A549 (cell line): ENCODE results near the gene GABARAP. TPM values are rescaled to one million over a fixed set of nuclear protein-coding genes. Genes with fewer than 3 reads are reported as not detected.

Source experiments
- ATAC-seq, 2 experiments: fragments of 200-7000 bp in 1 of 2; fragments of >200 bp in 1 of 2; cut with Nextera tagmentation in 1 of 2; cut with Tn5 transposase in 1 of 2; 3 replicates each; pipeline versions ENCODE4 v1.8.0 to v1.9.1; 2018 to 2020; ENCODE audit warnings: mild to moderate bottlenecking in 1 of 2, moderate library complexity in 1 of 2
- CTCF ChIA-PET: fragments of 300-600 bp; sonication (Branson Sonifier 250); formaldehyde crosslinking; extraction: SDS; loops from one replicate; lab custom pipeline; 2021; ENCODE audit warnings: antibody characterized with exemption, inconsistent platforms; lab: Yijun Ruan, JAX
- POLR2A ChIA-PET: fragments of 350-600 bp; formaldehyde crosslinking; extraction: SDS; loops from one replicate; lab custom pipeline; 2021; ENCODE audit warnings: antibody characterized with exemption, inconsistent platforms; lab: Yijun Ruan, JAX
- DNase-seq, 2 experiments: peaks; one replicate each; pipeline versions ENCODE4 v3.0.0 to v3.0.0-alpha.2; 2011 to 2016; ENCODE audit warnings: low read depth in 1 of 2, low spot score in 1 of 2
- FAIRE-seq: peaks from 2 replicates; lab custom pipeline; 2011; peaks lifted over from hg19 to GRCh38; lab: Jason Lieb, UNC
- H3K27ac ChIP-seq, 2 experiments: fragments of >200 bp; sonication (Bioruptor Twin); formaldehyde crosslinking; 3 replicates each; pipeline ENCODE4 v1.5.1; 2016 to 2017
- H3K4me1 ChIP-seq: fragments of >200 bp; sonication (Bioruptor Twin); formaldehyde crosslinking; 3 replicates; pipeline ENCODE4 v1.6.1; 2016
- H3K4me2 ChIP-seq: fragments of >200 bp; sonication (Bioruptor Twin); formaldehyde crosslinking; 3 replicates; pipeline ENCODE4 v1.6.1; 2016
- H3K4me3 ChIP-seq: fragments of >200 bp; sonication (Bioruptor Twin); formaldehyde crosslinking; 3 replicates; pipeline ENCODE4 v1.5.1; 2016
- H3K9me3 ChIP-seq: fragments of >200 bp; sonication (Bioruptor Twin); formaldehyde crosslinking; 3 replicates; pipeline ENCODE4 v1.6.1; 2016
- BHLHE40 ChIP-seq: IDR thresholded peaks from 2 replicates; pipeline ENCODE4 v1.6.1; 2012; ENCODE audit warnings: low read depth, low read length, inconsistent platforms
- CBX2 ChIP-seq: fragments of 200-600 bp; sonication (generic); IDR thresholded peaks from 2 replicates; pipeline ENCODE4 v1.6.1; 2016; ENCODE audit warnings: low read depth, mild to moderate bottlenecking, borderline replicate concordance
- CHD4 ChIP-seq: fragments of 200-600 bp; sonication (generic); IDR thresholded peaks from 2 replicates; pipeline ENCODE4 v1.6.1; 2016; ENCODE audit warnings: antibody characterized with exemption, mild to moderate bottlenecking, borderline replicate concordance
- HEYL ChIP-seq: fragments of 250-450 bp; sonication (Bioruptor Pico); IDR thresholded peaks from 2 replicates; pipeline ENCODE4 v1.8.0; 2021; ENCODE audit warnings: mild to moderate bottlenecking, moderate library complexity
- HOXB5 ChIP-seq: fragments of 250-450 bp; sonication (Bioruptor Pico); IDR thresholded peaks from 2 replicates; pipeline ENCODE4 v1.5.0; 2020; ENCODE audit warnings: mild to moderate bottlenecking, moderate library complexity
- JUN ChIP-seq, 2 experiments: fragments of >200 bp; sonication (Bioruptor Twin); formaldehyde crosslinking; IDR thresholded peaks; 2 replicates in 1 of 2; 3 replicates in 1 of 2; pipeline ENCODE4 v1.6.1; 2016 to 2017
- JUNB ChIP-seq: fragments of >200 bp; sonication (Bioruptor Twin); formaldehyde crosslinking; IDR thresholded peaks from 2 replicates; pipeline ENCODE4 v1.6.1; 2016
- KDM1A ChIP-seq: fragments of 200-600 bp; sonication (generic); IDR thresholded peaks from 2 replicates; pipeline ENCODE4 v1.6.1; 2016; ENCODE audit warnings: low read depth, mild to moderate bottlenecking
- KDM5A ChIP-seq: fragments of 200-600 bp; sonication (generic); IDR thresholded peaks from 2 replicates; pipeline ENCODE4 v1.6.1; 2016; ENCODE audit warnings: antibody characterized with exemption, mild to moderate bottlenecking
- MAFK ChIP-seq: fragments of 450-650 bp; IDR thresholded peaks from 2 replicates; pipeline ENCODE4 v1.6.1; 2014; ENCODE audit not compliant: partially characterized antibody
- MYC ChIP-seq: IDR thresholded peaks from 2 replicates; pipeline ENCODE4 v1.6.1; 2012; ENCODE audit warnings: mild to moderate bottlenecking, inconsistent platforms, low read length, improper control_type of control experiment, borderline replicate concordance
- NFE2L2 ChIP-seq: fragments of 150-350 bp; conservative IDR thresholded peaks from 2 replicates; pipeline ENCODE4 v1.6.1; 2014; ENCODE audit warnings: low read length
- NPAS2 ChIP-seq: fragments of 250-450 bp; sonication (Bioruptor Pico); IDR thresholded peaks from 2 replicates; pipeline ENCODE4 v1.8.0; 2022; ENCODE audit warnings: mild to moderate bottlenecking, moderate library complexity, borderline replicate concordance
- POLR2AphosphoS2 ChIP-seq: conservative IDR thresholded peaks from 2 replicates; pipeline ENCODE4 v1.6.1; 2012; ENCODE audit warnings: low read length, improper control_type of control experiment, inconsistent platforms
- RAD21 ChIP-seq, 2 experiments: fragments of >200 bp in 1 of 2; sonication (Bioruptor Twin) in 1 of 2; formaldehyde crosslinking in 1 of 2; IDR thresholded peaks in 1 of 2; conservative IDR thresholded peaks in 1 of 2; 2 replicates in 1 of 2; 3 replicates in 1 of 2; pipeline ENCODE4 v1.6.1; 2012 to 2018; ENCODE audit warnings: inconsistent platforms in 1 of 2
- RARB ChIP-seq: fragments of 250-450 bp; sonication (Bioruptor Pico); IDR thresholded peaks from 2 replicates; pipeline ENCODE4 v1.8.0; 2021; ENCODE audit warnings: mild to moderate bottlenecking, moderate library complexity
- RFX5 ChIP-seq: fragments of 450-650 bp; IDR thresholded peaks from 2 replicates; pipeline ENCODE4 v1.7.1; 2014; ENCODE audit warnings: antibody characterized with exemption, mild to moderate bottlenecking, moderate library complexity
- RNF2 ChIP-seq: fragments of 200-600 bp; sonication (generic); IDR thresholded peaks from 2 replicates; pipeline ENCODE4 v1.6.1; 2016; ENCODE audit warnings: low read depth, mild to moderate bottlenecking, antibody characterized with exemption, moderate library complexity, borderline replicate concordance
- TFCP2L1 ChIP-seq: fragments of 250-450 bp; sonication (Bioruptor Pico); IDR thresholded peaks from 2 replicates; pipeline ENCODE4 v1.5.0; 2021; ENCODE audit warnings: mild to moderate bottlenecking
- TP53 ChIP-seq: fragments of 250-450 bp; sonication (Bioruptor Pico); IDR thresholded peaks from 2 replicates; pipeline ENCODE4 v1.5.0; 2021; ENCODE audit warnings: mild to moderate bottlenecking, moderate library complexity
- WGBS: methylation state at CpG from one replicate; pipeline ENCODE4 v1.1.6; 2017; ENCODE audit errors: missing lambda C conversion rate; 5-methylcytosine and 5-hydroxymethylcytosine counted together
- polyA plus RNA-seq, 4 experiments: library from polyadenylated mRNA; depleted of rRNA in 3 of 4; stranded (reverse); fragments of >200 nt; fragmentation: RNase III in 1 of 4; extraction: RNeasy Plus Mini Kit Qiagen cat#74134 plus additional on column Dnase treatment in 1 of 4; gene quantifications; 2 replicates in 3 of 4; 3 replicates in 1 of 4; pipeline ENCODE4 v1.2.3, GENCODE V29; 2011 to 2017
- TF ChIP-seq, protein P1 (sequence below): IDR thresholded peaks from 2 replicates; pipeline ENCODE4 v1.6.1; 2012
- TF ChIP-seq, protein P2 (sequence below): fragments of 250-450 bp; sonication (Bioruptor Pico); IDR thresholded peaks from 2 replicates; pipeline ENCODE4 v1.5.0; 2020; ENCODE audit warnings: low read depth, mild to moderate bottlenecking, moderate library complexity
- TF ChIP-seq, protein P3 (sequence below): fragments of 250-450 bp; sonication (Bioruptor Pico); IDR thresholded peaks from 2 replicates; pipeline ENCODE4 v1.5.0; 2021; ENCODE audit warnings: mild to moderate bottlenecking, moderate library complexity, borderline replicate concordance
- TF ChIP-seq, protein P4 (sequence below): fragments of 200-600 bp; sonication (generic); IDR thresholded peaks from 2 replicates; pipeline ENCODE4 v1.6.1; 2016; ENCODE audit warnings: antibody characterized with exemption, mild to moderate bottlenecking, moderate library complexity
- TF ChIP-seq, protein P5 (sequence below): fragments of >200 bp; sonication (Bioruptor Twin); formaldehyde crosslinking; IDR thresholded peaks from 3 replicates; pipeline ENCODE4 v1.6.1; 2016

Gene GABARAP
- polyA plus RNA-seq, 2 of the 4 experiments (the other 2 are of a cell fraction): 399 to 504 TPM

DNA sequence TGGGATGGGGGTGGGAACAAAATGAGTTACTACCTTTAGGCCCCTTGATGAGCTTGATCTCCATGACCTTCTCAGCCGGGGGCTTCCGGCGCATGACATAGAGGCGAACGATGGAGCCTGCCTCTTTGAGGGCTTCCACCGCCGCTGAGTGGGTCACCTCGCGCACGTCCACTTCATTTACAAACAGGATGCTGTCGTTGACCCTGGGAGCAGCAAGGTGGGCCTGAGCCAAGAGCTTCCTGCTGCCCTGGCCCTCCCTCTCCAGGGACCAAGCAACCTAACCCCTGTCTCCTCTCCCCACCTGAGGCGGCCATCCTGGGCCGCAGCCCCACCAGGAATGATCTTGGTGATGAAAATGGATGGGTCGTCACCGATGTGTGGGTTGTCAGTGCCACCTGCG, 38.9 kb downstream of the GABARAP start:
- POLR2A ChIA-PET: no interaction called here
- no peak for FAIRE-seq
- DNase-seq: no peak
- no peak overlapping the region for H3K4me3 ChIP-seq
- TF ChIP-seq, protein P1, sequence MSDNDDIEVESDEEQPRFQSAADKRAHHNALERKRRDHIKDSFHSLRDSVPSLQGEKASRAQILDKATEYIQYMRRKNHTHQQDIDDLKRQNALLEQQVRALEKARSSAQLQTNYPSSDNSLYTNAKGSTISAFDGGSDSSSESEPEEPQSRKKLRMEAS: no peak
- TF ChIP-seq NPAS2 (CRISPR knock-in tag) (no peak), RAD21 (conservative IDR thresholded peaks at IDR 0.05 in 1 of 2, IDR thresholded peaks at IDR 0.05 in 1 of 2) (no peak), JUNB (no peak), POLR2AphosphoS2 (no peak), NFE2L2 (no peak), MAFK (no peak), RFX5 (no peak), CHD4 (no peak), BHLHE40 (no peak), KDM1A (no peak), JUN (IDR thresholded peaks at IDR 0.05) (no peak), RNF2 (no peak), RARB (no peak), KDM5A (no peak), HOXB5 (no peak), TFCP2L1 (CRISPR knock-in tag) (no peak)
- TF ChIP-seq, protein P2, sequence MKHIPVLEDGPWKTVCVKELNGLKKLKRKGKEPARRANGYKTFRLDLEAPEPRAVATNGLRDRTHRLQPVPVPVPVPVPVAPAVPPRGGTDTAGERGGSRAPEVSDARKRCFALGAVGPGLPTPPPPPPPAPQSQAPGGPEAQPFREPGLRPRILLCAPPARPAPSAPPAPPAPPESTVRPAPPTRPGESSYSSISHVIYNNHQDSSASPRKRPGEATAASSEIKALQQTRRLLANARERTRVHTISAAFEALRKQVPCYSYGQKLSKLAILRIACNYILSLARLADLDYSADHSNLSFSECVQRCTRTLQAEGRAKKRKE (CRISPR knock-in tag): no peak
- TF ChIP-seq, protein P3, sequence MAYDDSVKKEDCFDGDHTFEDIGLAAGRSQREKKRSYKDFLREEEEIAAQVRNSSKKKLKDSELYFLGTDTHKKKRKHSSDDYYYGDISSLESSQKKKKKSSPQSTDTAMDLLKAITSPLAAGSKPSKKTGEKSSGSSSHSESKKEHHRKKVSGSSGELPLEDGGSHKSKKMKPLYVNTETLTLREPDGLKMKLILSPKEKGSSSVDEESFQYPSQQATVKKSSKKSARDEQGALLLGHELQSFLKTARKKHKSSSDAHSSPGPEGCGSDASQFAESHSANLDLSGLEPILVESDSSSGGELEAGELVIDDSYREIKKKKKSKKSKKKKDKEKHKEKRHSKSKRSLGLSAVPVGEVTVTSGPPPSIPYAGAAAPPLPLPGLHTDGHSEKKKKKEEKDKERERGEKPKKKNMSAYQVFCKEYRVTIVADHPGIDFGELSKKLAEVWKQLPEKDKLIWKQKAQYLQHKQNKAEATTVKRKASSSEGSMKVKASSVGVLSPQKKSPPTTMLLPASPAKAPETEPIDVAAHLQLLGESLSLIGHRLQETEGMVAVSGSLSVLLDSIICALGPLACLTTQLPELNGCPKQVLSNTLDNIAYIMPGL (CRISPR knock-in tag): no peak
- TF ChIP-seq, protein P4, sequence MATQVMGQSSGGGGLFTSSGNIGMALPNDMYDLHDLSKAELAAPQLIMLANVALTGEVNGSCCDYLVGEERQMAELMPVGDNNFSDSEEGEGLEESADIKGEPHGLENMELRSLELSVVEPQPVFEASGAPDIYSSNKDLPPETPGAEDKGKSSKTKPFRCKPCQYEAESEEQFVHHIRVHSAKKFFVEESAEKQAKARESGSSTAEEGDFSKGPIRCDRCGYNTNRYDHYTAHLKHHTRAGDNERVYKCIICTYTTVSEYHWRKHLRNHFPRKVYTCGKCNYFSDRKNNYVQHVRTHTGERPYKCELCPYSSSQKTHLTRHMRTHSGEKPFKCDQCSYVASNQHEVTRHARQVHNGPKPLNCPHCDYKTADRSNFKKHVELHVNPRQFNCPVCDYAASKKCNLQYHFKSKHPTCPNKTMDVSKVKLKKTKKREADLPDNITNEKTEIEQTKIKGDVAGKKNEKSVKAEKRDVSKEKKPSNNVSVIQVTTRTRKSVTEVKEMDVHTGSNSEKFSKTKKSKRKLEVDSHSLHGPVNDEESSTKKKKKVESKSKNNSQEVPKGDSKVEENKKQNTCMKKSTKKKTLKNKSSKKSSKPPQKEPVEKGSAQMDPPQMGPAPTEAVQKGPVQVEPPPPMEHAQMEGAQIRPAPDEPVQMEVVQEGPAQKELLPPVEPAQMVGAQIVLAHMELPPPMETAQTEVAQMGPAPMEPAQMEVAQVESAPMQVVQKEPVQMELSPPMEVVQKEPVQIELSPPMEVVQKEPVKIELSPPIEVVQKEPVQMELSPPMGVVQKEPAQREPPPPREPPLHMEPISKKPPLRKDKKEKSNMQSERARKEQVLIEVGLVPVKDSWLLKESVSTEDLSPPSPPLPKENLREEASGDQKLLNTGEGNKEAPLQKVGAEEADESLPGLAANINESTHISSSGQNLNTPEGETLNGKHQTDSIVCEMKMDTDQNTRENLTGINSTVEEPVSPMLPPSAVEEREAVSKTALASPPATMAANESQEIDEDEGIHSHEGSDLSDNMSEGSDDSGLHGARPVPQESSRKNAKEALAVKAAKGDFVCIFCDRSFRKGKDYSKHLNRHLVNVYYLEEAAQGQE: no peak
- no peaks in the 10 kb centered on the region for H3K9me3 ChIP-seq
- H3K27ac ChIP-seq: no peak overlapping the region
- no peak for ATAC-seq
- 99% methylated on average over 16 of the region's 16 CpGs for WGBS
- CTCF ChIA-PET: interaction anchor here (1.2 to 2.8 kb wide), 4 partner anchors 11 to 158 kb away, joined by 3 to 12 read pairs (median 10); no protein-coding TSS in a partner anchor
- peaks cover 12% of the 10 kb centered on the region for H3K4me1 ChIP-seq
- H3K4me2 ChIP-seq: no peak overlapping the region

DNA sequence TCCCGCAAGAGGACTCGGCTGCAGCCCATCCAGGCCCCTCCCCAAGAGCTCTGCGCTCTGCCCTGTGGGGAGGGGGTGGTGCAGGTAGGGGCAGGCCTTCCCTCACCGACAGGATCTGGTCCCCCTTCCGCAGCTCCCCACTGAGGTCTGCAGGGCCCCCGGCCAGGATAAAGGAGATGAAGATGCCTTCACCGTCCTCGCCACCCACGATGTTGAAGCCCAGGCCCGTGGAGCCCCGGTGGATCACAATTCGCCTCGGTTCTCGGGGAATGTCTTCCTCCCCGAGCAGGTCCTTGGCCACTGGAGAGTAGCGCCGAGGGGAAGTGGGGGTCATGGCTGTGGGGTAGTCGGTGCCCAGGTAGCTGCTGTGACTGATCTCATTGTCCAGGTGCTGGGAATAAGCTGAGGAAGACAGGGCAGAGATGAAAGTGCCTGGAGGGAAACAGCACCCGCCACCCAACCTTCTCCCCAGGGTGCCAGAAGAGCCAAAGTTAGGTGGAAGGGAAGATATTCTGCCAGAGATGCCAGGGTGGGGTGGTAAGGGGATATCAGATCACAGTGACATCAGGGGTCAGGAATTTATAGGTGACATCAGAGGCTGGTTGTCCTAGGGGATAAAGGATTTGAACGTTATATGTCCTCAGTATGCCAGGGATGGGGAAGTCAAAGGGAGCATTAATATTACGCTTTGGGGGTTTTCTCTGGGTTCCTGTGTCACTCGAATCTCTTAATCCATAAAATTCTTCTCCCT, 45.4 kb downstream of the GABARAP start:
- ATAC-seq: no peak
- Histone ChIP-seq H3K4me1 (no peaks in the 10 kb centered on the region), H3K4me3 (no peak overlapping the region), H3K9me3 (no peaks in the 10 kb centered on the region), H3K27ac (no peak overlapping the region), H3K4me2 (no peak overlapping the region)
- FAIRE-seq: no peak
- DNase-seq: no peak
- ChIA-PET CTCF (interaction anchor here (0.6 to 4.6 kb wide), 8 partner anchors 13 to 151 kb away, joined by 3 to 31 read pairs (median 4); partner anchors contain the start of gene ASGR1), POLR2A (no interaction called here)
- WGBS: 89% methylated on average over 22 of the region's 22 CpGs
- TF ChIP-seq NPAS2 (CRISPR knock-in tag): no peak
- no peak for TF ChIP-seq TP53
- TF ChIP-seq, protein P4: no peak
- TF ChIP-seq MYC: no peak
- no peak for TF ChIP-seq JUNB
- TF ChIP-seq, protein P5, sequence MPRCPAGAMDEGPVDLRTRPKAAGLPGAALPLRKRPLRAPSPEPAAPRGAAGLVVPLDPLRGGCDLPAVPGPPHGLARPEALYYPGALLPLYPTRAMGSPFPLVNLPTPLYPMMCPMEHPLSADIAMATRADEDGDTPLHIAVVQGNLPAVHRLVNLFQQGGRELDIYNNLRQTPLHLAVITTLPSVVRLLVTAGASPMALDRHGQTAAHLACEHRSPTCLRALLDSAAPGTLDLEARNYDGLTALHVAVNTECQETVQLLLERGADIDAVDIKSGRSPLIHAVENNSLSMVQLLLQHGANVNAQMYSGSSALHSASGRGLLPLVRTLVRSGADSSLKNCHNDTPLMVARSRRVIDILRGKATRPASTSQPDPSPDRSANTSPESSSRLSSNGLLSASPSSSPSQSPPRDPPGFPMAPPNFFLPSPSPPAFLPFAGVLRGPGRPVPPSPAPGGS: no peak
- TF ChIP-seq HEYL (CRISPR knock-in tag): no peak
- TF ChIP-seq CBX2: no peak
